ENCODE data around the gene WASL.

- no peak for TF ChIP-seq POLR2A (IDR thresholded peaks at IDR 0.05; ENCODE audit: low read length)
- TF ChIP-seq GATA1 (IDR thresholded peaks at IDR 0.05; ENCODE audit: low read depth, low read length), result no peak
These were observed 10.0 kb downstream of the WASL start for GRCh38 chr7:123738808-123739207.

All from erythroblast (primary cell).